Activated CD4-positive, alpha-beta T cell treated with anti-CD3 and anti-CD28 coated beads for 1 hour (primary cell): ENCODE results near the gene FBXW11.
"Not testable (repeated sequence)": the region's sequence is repeated elsewhere in the genome, so short reads cannot be mapped to it uniquely, and the experiment has no call there.

Experiments used
- DNase-seq: peaks from one replicate; pipeline ENCODE4 v3.0.0-alpha.2; 2020

The FBXW11 gene

GRCh38 chr5:171951218-171951617, 55.2 kb downstream of the FBXW11 start:
- no peak for DNase-seq

- no peak for DNase-seq
These were observed 60.2 kb downstream of the FBXW11 start for GRCh38 chr5:171946000-171946781.

DNA sequence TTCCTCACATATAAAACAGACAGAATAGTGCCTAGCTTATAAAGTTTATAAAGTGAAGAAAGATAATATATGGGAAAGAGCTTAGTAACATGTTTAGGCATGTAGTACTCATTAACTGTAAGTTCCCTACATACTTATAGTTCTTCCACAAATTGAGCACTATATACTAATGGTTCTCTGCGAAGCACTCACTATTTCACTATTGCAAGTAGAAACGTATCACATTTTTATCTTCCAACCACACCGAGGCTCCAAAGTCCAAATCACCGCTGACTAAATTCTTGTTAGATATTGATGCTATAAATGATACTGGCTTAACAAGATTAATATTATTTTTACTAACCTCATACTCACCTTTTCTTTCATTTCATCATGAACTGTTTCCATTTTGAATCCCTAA, 61.0 kb downstream of the FBXW11 start:
- no peak for DNase-seq

DNA sequence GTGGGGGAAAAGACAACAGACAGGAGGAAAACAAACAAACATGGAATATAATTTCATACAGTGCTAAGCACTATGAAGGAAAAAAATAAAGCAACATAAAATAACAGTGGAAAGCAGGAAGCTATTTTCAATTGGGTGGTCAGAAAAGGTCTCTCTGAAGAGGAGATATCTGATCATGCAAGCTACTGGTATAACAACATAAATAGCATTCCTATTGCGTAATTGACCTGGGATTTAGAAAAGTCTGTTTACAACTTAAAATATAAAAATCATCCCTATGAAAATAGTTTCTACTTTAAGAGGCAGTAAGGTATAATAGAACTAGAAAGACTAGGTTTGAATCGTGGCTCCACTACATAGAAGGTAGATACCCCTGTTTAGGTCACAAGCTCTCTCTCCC, 61.4 kb downstream of the FBXW11 start:
- no peak for DNase-seq

DNA sequence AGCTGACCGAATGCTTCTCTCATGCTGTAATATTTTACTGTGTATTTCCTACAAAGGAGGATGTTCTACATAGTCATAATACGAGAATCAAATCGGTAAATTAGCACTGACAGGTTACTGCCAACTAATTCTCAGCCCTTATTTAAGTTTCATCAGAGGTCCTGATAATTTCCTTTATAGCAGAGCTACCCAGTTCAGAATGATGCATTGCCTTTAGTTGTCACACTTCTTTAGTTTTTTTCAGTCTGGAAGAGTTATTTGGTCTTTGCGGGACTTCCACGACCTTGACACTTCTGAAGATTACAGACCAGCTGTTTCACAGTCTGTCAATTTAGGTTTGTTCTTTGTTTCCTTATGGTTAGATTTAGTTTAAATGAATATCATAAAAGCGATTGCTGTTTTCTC, 64.3 kb downstream of the FBXW11 start:
- DNase-seq: not testable (repeated sequence)

DNA sequence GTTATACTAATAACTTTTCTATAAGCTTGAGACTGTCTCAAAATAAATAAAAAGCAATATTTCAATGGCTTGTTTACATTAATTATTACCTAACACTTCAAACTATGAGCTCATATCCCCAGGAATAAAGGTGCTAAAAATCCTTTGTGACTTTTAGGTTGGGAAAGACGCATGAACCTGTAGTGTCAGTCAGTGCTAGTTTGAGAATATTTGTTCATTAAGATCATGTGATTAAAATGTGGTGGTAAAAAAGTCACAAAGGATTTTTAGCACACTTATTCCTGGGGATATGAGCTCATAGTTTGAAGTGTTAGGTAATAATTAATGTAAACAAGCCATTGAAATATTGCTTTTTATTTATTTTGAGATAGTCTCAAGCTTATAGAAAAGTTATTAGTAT, 64.8 kb downstream of the FBXW11 start:
- not testable (repeated sequence) for DNase-seq

DNA sequence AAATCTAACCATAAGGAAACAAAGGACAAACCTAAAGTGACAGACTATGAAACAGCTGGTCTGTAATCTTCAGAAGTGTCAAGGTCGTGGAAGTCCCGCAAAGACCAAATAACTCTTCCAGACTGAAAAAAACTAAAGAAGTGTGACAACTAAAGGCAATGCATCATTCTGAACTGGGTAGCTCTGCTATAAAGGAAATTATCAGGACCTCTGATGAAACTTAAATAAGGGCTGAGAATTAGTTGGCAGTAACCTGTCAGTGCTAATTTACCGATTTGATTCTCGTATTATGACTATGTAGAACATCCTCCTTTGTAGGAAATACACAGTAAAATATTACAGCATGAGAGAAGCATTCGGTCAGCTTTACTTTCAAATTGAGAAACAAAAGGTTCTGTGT, 65.2 kb downstream of the FBXW11 start:
- not testable (repeated sequence) for DNase-seq

DNA sequence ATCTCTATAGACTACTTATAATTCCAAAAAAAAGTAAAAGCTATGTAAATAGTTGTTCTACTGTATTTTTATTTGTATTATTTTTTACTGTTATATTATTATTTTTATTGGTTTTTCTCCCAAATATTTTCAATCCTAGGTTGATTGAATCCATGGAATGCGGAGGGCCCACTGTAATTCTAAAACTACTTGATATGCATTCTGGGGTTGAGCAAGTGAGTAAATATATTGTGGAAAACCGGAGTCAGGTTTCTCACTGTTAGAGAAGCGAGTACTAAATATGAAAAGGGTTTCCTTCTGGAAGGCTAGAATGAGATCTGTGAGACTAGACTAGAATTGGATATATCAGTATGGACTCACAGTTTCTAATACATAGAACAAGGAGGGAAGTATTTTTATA, 66.5 kb downstream of the FBXW11 start:
- no peak for DNase-seq

DNA sequence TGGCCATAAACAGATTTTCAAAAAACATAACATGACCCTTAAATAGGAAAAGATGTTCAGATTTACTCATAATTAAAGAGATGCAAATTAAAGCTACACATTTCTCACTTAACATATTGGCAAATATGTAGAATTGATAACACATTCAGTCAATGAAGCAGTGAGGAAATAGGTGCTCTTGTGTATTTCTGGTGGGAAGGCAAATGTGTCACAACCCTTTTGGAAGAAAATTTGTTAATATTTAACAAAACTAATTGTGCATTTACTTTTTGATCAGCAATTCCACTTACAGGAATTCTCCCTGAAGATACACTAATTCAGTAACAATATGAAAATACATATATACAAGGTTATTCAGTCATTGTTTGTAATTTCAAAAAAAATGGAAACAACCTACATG, 68.1 kb downstream of the FBXW11 start:
- no peak for DNase-seq

DNA sequence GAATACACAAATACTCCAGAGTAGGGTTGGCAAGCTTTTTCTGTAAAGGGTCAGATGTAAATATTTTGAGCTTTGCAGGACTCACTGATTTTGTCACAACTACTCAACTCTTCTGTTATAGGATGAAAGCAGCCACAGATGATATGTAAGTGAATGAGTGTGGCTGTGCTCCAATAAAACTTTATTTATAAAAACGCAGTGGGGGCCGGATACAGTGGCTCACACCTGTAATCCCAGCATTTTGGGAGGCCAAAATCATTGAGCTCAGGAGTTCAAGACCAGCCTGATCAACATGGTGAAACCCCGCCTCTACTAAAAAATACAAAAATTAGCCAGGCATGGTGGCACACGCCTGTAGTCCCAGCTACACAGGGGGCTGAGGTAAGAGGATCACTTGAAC, 69.1 kb downstream of the FBXW11 start:
- DNase-seq: no peak

DNA sequence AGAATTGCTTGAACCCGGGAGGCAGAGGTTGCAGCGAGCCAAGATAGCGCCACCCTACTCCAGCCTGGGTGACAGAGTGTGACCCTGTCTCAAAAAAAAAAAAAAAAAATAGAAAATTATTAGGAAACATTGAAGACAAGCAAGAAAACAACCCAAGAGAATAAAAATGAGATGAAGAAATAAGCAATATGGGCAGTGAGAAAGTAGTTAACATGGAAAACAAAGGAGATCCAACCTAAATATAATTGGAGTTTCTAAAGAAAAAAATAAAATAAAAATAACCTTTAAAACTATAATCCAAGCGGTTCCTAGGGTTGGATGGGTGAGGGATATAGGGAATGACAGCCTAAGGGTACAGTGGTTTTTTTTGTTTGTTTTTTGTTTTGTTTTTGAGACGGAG, 71.9 kb downstream of the FBXW11 start:
- no peak for DNase-seq

- DNase-seq: no peak
These were observed 75.3 kb downstream of the FBXW11 start for GRCh38 chr5:171931163-171931562.

- no peak for DNase-seq
These were observed 79.0 kb downstream of the FBXW11 start for GRCh38 chr5:171927345-171927941.

- DNase-seq: no peak
These were observed 80.1 kb downstream of the FBXW11 start for GRCh38 chr5:171926311-171926710.

DNA sequence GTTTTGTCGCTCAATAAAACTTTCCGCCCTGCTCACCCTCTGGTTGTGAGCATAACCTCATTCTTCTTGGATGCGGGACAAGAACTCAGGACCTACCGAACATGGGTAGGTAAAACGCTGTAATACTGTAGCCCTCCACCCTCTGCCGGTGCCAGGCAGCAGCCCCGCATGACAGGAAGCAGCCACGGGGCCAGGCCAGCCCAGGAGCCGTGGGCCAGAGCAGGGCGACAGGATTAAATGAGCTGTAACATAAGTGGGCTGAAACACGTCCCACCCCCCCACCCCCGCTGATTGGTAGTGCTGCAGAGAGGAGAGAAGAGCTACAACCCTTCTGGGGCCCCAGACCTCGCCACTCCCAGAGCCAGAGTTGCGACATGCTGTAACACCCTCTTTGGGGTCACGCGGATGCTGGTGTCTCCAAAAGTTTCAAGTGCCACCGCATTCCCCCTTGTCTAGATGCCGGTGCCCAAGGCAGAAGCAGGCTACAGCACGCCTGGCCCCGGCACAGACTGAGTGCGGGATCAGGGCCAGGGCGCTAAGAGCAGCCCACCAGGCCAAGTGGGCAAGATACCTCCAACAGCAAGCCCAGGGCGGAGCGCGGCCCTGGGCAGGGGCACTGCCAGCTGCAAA, 81.8 kb downstream of the FBXW11 start:
- DNase-seq: no peak

DNA sequence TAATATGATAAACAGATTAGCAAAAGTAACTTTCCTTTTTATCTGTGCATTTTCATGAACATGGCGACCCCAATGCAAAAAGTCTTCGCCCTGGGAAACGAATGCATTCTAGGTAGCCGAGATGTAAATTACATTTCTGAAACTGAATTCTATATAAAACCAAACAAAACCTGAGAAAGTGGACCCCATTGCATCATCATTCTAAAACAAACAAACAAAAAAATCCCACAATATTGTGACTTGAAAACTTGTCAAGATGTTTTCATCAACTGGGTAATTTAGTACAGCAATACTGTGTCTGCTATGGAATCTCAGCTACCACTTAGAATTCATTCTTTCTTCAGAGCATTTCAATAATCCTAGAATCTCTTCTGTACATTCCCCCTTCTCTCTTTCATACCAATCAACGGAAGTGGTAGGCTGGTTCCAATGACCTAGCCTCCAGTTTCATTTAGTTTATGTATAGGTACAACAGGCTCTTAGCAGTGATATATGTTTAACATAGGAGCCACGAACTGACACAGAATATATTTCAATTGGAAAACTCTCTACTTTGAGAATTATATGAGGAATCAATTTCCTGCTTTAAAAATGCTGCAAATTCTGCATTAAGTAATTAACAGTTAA, 85.6 kb downstream of the FBXW11 start:
- no peak for DNase-seq

DNA sequence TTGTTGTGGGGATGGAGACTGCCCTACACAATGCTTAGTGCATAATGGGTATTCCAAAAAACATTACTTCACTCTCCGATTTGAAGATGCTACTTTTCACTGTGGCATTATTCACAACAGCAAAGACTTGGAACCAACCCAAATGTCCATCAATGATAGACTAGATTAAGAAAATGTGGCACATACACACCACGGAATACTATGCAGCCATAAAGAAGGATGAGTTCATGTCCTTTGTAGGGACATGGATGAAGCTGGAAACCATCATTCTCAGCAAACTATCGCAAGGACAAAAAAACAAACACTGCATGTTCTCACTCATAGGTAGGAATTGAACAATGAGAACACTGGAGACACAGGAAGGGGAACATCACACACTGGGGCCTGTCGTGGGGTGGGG, 90.7 kb downstream of the FBXW11 start:
- DNase-seq: not testable (repeated sequence)

GRCh38 chr5:171914726-171915338, 91.6 kb downstream of the FBXW11 start:
- no peak for DNase-seq

DNA sequence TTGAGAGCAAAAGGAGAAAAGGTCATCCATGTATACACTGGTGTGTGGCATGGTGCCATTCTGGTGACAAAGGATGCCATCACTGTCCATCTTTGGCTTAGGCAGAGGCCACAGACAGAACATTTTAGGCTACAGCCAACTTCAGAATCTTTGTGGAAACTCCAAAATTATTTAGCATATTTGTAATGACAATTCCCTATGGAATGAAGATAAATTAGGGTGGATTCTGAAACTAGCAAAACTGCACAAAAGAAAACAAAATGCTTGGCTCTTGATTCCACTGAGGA, 92.5 kb downstream of the FBXW11 start:
- DNase-seq: no peak

GRCh38 chr5:171911152-171911551, 95.3 kb downstream of the FBXW11 start:
- no peak for DNase-seq

GRCh38 chr5:171908638-171909037, 97.8 kb downstream of the FBXW11 start:
- DNase-seq: no peak

DNA sequence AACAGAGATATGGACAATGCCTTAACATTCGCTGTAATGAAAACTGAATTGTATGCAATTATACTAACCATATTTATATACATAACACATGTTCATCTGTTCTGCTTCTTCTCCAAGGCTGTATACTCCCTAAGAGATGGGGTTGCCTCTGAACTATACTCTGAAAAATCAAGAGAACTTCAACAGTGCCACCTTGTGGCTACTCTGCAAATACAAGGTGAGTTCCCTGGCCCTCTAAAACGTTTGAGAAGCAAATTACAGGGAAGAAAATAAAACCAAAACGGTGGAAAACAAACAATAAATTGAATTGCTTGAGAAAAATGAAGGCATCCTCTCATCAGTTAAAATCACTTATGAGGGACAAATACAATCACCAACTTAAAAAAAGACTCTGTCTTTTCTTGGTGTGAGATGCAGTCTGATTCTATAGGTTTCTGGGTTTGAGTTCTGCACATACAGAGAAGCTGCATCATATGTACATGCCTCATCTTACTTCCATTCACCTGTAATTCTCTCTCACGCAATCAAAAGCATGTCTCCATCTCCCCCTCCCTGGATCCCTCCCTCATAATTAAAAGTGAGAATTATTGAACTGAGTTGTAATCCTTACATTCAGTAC, 98.6 kb downstream of the FBXW11 start:
- DNase-seq: no peak
